GM19238 (cell line): ENCODE measurements around the gene ASGR1.

ENCODE experiments used
- DNase-seq: peaks from one replicate; pipeline ENCODE4 v3.0.0; 2011; ENCODE audit warnings: low spot score; ENCODE audit not compliant: insufficient read length

The ASGR1 gene

DNA sequence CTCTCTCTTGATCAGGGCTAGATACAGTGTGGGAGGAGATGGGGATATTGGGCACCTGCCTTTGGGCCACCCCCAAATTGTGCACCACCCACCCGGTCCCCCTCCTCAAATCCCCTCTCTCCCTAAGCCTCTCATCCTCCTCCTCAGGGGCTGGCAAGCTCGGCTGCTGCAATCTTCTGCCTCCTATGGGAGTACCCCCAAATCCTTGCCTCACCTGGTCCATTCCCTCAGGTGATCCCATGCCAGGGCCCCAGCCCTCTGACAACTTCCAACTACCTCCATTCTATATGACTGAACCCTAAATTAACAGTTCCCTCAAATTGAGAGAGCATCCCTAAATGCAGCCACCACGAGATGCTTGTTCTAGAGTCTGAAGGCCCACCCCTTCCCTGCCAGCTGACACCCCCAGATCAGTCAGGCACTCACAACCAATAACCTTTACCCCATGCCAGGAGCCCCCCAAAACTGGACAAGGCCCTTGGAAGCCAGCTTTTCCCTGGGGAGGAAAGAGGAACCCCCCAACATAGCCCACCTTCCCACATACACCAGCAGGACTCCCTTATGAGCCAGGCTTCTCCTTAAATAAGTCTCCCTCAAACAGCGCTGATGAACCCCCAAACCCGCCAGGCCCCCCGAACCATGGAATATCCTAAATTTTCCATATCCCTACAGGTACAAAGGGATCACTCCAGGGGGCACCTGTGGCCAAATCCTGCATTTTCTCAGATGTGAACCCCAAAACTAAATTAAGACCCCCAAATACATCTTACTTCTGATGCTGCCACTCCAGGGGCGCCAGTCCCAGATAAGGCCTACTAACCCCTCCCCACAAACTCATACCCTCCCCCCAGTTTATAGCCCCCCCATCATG lies 37.3 kb upstream of the ASGR1 start:
- no peak for DNase-seq

DNA sequence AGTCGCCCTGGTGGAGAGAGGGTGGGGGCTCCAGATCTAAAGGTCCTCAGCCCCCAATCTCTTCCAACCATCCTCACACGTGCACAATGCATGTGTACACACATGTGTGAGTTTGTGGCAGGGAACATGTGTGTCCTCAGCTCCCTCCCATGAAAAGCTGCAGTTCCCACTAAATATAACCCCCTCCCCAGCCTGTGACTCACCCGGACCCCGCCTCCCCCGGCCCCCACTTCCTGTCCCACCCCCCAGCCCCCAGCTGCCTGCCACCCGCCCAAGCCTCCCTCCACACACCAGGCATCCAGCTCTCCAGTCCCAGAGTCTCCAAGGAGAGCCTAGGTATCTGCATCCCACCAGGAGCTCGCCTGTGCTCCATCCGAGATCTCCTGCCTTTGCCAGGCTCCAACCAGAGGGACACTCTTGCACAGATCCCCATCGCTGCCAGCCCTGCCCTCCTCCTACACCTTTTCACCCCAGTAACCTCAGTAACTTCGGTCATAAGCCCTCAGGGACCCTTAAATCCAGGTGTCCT lies 36.5 kb upstream of the ASGR1 start:
- no peak for DNase-seq

DNA sequence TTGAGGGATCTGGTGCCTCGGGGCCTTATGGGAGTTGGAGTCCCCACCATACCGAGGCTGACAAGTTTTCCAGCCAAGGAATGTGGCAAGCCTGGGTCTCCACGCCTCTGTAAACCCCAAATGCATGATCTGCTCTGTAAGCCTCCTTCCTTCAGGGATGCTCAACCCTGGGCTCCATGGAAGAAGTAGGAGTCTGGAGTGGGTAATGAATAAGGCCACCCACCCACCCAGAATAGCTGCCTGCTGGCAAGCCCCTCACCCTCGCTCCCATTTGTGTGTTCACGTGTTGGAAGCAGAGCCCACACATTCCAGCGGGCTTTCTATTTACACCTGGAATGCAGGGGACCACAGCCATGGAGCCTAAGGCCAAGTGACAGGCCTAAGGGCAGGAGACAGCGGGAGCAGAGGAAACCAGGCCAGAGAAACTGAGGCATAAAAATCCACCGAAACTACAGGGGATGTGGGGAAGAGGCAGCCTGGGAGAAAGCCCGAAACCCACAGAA lies 36.0 kb upstream of the ASGR1 start:
- no peak for DNase-seq

DNA sequence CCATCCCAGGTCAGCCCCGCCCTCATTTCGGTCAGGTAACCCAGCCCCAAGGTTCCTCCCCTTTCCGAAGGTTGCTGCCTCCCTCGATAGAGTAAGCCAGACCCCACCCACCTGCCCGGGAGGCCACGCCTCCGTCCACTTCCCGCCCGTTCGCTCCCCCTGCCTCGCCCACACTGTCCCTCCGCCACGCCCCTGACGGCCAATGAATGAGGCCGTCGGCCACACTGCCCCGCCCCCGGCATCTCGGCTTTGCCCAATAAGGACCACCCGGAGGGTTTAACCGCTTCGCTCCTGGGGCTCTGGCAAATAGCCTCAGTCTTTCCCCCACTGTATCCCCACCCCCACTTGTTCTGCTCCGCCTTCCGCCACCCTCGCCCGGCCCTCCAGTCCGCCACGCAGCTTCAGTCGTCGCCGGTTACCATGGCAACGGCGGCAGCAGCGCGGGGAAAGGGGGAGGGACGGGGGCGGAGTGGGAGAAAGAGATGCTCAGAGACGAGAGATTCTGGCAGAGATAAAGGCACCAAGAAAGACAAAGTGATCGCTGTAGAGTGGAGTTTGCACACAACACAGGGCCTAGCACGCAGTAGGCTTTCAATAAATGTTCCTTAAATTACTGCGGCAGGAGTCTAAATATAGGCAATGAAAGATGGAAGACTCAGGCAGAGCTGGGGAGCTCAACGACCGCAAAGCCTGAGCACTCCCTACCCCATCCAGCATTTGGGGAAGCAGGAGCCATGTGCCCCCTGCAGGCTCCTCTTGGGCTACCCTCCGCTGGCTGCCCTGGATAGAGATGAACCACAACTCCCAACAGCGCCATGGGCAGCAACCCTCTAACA lies 35.3 kb upstream of the ASGR1 start:
- DNase-seq, result peak; percentile 98

DNA sequence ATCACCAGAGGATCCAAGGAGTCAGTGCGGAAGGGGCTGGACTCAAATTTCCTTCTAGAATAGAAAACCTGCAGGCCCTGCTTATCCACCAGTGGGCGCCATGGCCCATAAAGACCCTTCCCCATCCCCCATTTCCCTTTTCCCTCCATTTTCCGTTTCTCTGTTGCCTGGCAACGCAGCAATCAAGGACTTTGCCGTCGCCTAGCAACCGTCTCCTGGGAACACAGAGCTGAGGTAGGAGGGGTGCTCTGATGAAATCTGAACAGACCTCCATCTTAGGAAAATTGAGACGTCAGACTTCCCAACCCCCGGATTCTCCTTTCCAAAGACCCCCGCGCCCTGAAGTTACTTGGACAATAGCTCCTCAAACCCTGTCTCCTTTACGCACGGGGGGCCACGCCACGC lies 34.7 kb upstream of the ASGR1 start:
- no peak for DNase-seq

DNA sequence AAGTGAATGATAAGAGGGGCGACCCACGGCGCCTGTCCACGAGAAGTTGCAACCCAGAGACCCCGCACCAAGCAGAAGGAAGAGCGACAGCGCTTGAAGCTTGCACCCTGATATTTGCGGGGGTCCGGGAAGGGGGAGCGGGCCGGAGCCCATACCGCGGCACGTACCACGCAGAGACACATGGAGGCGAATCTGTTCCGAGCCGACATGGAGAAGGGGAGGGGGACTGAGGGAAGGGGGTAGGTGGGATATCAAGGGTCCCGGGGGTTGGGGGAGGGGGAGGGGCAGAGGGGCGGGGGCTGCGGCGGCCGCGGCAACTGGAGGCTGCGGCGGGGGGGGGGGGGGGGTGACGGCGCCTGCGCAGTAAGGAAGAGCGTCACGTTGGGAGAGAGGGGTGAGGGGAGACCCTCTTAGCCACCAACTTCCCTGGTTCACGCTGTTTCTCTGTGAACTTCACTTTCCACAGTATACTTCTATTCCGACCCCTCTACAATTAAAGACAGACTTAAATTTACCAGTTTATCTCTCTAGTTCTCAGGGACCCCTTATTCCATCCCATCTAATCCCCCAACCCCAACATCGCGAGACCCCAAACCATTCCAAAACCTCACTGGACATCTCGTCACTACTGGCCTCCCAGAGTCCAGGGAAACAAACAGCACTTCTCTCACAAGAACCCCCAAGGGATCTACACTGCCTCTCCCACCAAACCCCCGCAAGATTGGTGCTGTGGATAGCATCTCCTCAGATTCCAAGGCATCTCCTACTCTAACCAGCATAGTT lies 32.5 kb upstream of the ASGR1 start:
- no peak for DNase-seq

DNA sequence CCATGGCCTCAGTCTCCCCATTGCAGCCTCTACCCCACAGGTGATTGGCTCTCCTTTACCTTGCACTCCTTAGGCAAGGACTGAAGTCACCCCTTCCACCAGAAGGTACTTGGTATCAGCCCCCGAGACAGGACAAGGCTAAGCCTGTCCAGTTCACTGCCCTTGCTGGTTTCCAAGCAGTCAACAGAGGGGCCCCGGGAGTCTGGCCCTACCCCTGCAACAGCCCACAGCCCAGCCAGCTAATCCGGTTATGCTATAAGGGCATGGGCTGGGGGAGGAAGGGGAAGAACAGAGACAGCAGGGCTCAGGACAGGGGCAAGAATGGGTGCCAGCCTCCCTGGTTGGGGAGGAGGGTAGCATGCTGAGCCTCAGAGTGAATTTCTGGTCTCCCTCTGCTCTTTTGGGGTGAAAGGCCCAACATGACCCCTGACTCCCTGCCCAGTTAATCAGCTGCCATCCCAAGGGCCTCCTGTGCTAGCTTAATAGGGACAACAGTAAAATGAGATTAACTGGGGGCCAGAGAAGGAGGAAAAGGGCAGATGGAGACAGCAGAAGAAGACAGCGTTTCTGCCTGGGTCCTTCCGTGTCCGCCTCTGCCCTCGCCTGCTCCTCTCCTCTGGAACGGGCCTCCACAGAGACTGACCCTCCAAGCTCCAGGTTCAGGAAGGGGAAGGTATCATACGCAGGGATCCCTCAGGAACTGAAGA lies 29.7 kb upstream of the ASGR1 start:
- no peak for DNase-seq

DNA sequence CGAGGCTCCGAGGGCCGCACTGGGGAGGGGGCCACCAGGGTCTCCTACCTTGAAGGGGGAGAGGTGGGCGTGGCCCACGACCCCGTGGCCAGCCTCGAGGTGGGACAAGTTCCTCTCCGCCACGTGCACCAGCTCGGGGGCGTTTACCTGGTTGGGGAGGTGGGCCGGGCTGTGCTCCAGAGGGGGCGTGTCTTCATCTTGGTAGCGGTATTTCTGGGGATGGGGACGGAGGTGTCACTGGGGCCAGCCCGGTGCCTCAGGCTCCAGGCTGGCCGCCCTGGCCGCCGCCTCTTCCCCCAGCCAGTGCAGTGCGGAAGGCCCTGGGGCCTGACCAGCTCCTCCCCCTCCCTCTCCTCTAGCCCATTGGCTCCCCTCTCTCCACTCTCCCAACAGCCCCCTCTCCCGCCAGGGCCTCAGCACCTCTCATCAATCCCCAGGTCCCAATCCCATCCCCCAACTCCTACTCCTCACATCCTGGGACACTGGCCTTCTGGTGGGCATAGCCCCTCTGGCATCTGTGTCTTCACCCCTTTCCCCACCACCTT lies 28.9 kb upstream of the ASGR1 start:
- no peak for DNase-seq

DNA sequence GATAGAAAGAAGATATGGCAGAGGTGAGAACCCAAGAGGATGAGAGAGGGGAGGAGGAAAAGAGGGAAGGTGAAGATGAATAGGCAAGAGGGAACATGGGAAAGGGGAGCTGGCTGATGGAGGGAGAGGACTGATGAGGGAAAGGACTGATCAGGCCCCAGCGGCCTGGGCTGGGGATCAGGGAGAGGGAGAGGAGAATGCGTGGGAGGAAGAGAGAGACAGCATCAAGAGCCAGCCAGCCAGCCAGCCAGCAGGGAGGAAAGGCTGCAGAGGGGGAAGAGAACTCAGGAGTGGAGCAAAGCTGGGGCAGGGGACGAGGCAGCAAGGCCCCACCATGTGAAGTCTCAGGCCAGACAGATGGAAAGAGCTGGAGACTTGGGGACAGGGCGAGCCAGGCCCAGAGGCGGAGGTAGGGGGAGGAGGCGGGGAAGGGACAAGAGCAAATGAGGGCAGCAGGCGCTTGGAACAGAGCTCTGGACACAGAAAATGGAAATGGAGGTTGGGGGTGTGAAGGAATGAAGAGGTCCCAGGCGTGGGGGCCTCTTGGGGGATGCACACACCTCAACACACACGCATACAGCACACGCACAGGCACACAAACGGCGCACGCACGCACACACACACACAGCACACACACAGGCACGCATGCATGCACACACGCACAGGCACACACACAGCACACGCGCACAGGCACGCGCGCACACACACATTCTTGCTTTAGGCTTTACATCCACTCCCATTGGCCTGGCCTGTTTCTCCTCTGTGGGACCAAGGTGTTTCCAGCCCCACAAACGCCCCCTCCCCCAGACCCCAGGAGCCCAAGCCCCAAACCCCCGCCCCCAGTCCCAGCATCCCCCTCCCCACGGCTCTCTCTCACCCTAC lies 28.2 kb upstream of the ASGR1 start:
- DNase-seq, result no peak

DNA sequence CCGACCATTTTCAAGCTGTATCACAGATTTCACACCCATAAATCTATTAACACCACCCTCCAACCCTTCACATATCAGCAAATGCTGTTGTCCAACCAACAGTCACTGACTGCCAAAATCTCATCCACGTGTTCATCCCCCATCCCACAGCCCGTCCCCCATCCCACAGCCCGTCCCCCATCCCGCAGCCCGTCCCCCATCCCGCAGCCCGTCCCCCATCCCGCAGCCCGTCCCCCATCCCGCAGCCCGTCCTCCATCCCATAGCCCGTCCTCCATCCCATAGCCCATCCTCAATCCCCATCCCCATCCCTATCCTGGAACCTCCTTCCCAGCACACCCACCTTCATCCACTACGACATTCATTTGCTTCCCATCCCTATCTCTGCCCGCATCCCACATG lies 26.4 kb upstream of the ASGR1 start:
- no peak for DNase-seq

DNA sequence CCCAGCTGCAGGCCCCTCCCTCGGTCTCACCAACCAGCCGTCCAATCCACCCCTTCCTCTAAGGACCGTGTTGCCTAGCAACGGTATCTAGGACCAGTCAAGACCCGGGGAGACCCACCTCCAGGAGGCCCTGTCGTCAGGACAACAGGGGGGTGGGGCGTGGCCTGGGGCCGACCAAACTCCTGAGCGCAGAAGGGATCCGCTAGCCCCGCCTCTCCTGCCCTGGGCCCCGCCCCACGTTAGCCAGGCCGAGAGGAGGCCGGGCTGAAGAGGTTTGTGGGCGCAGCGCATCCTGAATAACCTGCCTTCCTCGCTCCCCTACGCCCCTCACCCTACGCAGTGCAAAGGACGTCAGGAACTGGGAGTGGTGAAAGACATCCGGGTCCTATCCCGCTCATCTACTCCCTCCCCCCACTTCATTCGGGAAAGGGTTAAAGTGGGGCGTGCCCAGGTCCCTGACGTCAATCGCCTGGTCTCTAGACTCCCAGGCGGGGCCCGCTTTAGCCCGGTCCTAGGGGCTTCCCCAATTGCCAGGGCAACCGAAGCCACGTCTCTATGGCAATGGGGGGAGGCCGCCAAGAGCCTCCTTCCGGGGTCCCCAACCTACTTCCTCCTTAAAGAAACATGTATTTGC lies 25.8 kb upstream of the ASGR1 start:
- peak; percentile 99 for DNase-seq

DNA sequence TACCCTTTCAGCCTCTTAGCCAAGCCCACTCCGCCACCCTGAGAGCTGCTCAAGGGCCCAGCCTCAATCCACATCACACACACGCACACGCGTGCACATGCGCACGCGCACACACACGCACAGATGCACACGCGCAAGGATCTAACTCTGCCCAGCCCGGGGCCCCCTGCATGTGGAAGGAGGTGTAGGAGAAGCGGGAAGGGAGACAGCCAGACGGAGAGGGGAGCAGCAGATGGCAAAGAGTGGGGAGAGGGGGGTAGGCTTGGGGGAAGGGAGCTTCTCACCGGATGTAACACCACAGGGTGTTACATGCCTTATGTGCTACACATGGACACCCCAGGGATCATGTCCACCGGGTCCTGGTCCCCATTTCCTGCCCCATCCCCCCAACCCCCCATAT lies 25.2 kb upstream of the ASGR1 start:
- no peak for DNase-seq

DNA sequence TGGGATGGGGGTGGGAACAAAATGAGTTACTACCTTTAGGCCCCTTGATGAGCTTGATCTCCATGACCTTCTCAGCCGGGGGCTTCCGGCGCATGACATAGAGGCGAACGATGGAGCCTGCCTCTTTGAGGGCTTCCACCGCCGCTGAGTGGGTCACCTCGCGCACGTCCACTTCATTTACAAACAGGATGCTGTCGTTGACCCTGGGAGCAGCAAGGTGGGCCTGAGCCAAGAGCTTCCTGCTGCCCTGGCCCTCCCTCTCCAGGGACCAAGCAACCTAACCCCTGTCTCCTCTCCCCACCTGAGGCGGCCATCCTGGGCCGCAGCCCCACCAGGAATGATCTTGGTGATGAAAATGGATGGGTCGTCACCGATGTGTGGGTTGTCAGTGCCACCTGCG lies 24.2 kb upstream of the ASGR1 start:
- DNase-seq, result no peak

DNA sequence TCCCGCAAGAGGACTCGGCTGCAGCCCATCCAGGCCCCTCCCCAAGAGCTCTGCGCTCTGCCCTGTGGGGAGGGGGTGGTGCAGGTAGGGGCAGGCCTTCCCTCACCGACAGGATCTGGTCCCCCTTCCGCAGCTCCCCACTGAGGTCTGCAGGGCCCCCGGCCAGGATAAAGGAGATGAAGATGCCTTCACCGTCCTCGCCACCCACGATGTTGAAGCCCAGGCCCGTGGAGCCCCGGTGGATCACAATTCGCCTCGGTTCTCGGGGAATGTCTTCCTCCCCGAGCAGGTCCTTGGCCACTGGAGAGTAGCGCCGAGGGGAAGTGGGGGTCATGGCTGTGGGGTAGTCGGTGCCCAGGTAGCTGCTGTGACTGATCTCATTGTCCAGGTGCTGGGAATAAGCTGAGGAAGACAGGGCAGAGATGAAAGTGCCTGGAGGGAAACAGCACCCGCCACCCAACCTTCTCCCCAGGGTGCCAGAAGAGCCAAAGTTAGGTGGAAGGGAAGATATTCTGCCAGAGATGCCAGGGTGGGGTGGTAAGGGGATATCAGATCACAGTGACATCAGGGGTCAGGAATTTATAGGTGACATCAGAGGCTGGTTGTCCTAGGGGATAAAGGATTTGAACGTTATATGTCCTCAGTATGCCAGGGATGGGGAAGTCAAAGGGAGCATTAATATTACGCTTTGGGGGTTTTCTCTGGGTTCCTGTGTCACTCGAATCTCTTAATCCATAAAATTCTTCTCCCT lies 17.7 kb upstream of the ASGR1 start:
- DNase-seq, result no peak

DNA sequence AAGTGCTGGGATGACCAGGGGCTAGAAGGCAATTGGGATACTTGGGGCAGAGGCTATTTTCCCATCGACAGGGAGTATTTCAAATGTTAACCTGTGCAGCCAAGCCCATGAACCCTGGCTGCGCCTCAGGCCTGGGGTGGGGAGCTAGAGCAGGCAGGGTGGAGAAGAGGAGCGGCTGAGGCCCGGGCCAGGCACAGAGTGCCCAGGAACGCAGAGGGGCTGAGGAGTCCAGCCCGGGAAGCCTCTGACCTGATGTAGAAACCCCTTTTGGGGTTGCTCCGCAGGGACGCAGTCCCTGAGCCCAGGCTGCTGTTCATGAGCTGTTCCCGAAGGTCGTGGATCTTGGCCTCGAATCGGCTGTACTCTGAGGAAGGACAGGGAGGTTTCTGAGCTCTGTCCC lies 16.8 kb upstream of the ASGR1 start:
- DNase-seq, result no peak

DNA sequence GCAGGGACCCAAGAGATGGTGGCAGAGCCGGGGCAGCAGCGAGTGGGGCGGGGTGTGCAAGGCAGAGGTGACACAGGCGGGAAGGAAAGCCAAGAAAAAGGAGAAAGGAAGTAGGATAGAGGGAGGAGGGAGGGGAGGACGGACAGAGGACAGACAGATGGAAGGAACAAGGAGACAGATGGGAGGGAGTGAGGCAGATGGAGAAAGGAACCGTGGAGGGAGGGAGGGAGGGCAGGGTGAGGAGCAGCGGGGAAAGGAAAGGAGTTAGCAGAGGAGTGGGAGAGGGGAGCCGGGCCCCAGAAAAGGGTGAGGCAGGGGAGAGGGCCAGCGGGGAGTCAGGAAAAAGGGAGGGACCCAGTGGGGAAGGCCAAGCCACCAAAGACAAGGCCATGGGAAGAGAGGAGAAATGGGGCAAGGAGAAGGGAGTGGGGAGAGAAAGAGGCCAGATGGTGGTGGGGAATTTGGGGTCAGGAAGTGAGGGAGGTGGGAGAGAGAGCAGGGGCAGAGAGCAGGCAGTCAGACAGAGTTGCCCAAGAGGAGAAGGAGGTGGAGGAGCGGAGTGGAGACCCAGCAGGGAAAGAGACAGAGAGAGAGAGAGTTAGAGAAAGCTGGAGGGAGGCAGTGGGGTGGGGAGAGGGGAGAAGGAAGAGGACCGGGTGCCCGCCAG lies 13.2 kb upstream of the ASGR1 start:
- no peak for DNase-seq

DNA sequence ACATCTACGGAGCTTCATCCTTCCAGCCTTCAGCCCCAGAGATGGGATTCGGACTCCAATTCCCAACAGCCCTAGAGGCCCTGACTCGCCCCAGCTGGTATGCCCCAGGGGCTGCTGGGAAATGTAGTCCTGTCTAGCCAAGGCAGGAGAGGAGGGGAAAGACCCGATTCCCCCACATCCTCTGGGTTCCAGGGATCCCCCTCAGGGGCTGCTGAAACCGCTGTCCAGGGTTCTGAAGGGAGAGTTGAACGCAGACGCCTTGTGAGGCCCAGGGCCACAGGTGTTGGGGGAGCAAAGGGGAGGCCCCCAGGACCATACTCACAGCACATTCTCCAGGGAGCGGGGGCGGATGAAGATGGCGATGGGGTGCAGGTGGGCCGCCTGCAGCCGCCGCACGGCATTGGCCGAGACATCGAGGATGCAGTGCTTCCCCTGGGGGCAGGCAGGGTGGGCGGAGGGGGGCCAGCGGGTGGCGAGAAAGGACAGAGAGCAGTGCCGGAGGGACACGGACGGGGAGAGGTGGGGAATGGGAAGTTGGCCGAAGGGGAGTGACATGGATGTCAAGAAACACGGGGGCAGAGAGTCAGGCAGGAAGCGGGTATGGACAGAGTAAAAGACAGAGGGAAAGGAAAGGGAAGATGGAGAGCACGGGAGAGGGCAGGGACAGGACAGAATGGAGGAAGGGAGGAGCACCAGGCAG lies 12.6 kb upstream of the ASGR1 start:
- DNase-seq, result peak; percentile 59
